HepG2 (cell line): ENCODE measurements around the gene CD109.

ENCODE experiments used
- EZH2 ChIP-seq: conservative IDR thresholded peaks from 2 replicates; pipeline ENCODE4 v1.6.1; 2012; ENCODE audit warnings: mild to moderate bottlenecking, low read depth, low read length, moderate library complexity
- WIZ ChIP-seq: sonication (generic); formaldehyde crosslinking; IDR thresholded peaks from 2 replicates; pipeline ENCODE4 v1.5.1; 2020; ENCODE audit warnings: mild to moderate bottlenecking, missing genetic modification reagents
- TF ChIP-seq, protein P1 (sequence below), 2 experiments: sonication (generic) in 1 of 2; formaldehyde crosslinking in 1 of 2; IDR thresholded peaks; 2 replicates each; pipeline versions ENCODE4 v1.5.1 to v1.6.1; 2011 to 2020; ENCODE audit warnings: borderline replicate concordance in 1 of 2, low read depth in 1 of 2, low read length in 1 of 2, mild to moderate bottlenecking in 1 of 2, missing genetic modification reagents in 1 of 2, moderate library complexity in 1 of 2
- TF ChIP-seq, protein P2 (sequence below): sonication (generic); formaldehyde crosslinking; IDR thresholded peaks from 2 replicates; pipeline ENCODE4 v1.5.0; 2020; ENCODE audit warnings: mild to moderate bottlenecking, missing genetic modification reagents, moderate library complexity

DNA sequence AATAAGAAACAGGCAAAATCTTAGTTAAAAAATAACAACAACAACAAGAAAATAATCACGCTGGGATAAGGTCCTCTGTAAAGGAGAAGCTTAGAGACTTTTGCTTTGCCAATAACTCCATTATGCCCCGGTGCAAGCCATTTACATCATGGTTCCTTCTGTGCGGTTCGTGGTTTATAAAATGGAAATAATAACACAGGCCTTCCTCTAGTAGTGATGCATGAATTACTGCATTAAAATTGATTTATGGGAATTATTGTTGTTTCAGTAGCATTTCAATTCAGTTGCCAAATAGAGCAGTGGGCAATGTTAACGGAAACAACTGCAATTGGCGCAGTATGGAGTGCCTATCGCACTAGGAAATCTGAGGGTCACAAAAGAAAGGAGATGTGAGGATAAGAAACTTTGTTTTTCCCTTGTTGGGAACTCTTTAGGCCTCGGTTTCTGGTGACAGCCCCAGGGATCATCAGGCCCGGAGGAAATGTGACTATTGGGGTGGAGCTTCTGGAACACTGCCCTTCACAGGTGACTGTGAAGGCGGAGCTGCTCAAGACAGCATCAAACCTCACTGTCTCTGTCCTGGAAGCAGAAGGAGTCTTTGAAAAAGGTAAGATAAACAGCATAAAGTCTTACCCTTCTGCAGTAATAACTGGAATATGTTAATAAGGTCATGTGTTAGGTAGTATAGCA lies 1.1 kb downstream of the CD109 start:
- TF ChIP-seq EZH2, result no peak
- TF ChIP-seq WIZ (CRISPR knock-in tag), result no peak
- TF ChIP-seq, protein P1, sequence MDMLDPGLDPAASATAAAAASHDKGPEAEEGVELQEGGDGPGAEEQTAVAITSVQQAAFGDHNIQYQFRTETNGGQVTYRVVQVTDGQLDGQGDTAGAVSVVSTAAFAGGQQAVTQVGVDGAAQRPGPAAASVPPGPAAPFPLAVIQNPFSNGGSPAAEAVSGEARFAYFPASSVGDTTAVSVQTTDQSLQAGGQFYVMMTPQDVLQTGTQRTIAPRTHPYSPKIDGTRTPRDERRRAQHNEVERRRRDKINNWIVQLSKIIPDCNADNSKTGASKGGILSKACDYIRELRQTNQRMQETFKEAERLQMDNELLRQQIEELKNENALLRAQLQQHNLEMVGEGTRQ (IDR thresholded peaks at IDR 0.05; ENCODE audit: low read depth, low read length), result no peak
- TF ChIP-seq, protein P1 (CRISPR knock-in tag; IDR thresholded peaks at IDR 0.05; ENCODE audit: borderline replicate concordance), result no peak
- TF ChIP-seq, protein P2, sequence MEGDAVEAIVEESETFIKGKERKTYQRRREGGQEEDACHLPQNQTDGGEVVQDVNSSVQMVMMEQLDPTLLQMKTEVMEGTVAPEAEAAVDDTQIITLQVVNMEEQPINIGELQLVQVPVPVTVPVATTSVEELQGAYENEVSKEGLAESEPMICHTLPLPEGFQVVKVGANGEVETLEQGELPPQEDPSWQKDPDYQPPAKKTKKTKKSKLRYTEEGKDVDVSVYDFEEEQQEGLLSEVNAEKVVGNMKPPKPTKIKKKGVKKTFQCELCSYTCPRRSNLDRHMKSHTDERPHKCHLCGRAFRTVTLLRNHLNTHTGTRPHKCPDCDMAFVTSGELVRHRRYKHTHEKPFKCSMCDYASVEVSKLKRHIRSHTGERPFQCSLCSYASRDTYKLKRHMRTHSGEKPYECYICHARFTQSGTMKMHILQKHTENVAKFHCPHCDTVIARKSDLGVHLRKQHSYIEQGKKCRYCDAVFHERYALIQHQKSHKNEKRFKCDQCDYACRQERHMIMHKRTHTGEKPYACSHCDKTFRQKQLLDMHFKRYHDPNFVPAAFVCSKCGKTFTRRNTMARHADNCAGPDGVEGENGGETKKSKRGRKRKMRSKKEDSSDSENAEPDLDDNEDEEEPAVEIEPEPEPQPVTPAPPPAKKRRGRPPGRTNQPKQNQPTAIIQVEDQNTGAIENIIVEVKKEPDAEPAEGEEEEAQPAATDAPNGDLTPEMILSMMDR (CRISPR knock-in tag), result no peak
